ENCODE measurements around the gene CHRNB4.

Gene CHRNB4

GRCh38 chr15:78630886-78631633, 9.9 kb downstream of the CHRNB4 start:
- DNase-seq, result no peak

GRCh38 chr15:78629716-78630065, 11.3 kb downstream of the CHRNB4 start:
- DNase-seq, result no peak

- DNase-seq, result no peak
Observed at GRCh38 chr15:78629031-78629715, 11.8 kb downstream of the CHRNB4 start.

GRCh38 chr15:78628227-78628626, 12.8 kb downstream of the CHRNB4 start:
- no peak for DNase-seq

- DNase-seq, result no peak
Observed at GRCh38 chr15:78627348-78627747, 13.7 kb downstream of the CHRNB4 start.

- no peak for DNase-seq
Observed at GRCh38 chr15:78626381-78626995, 14.5 kb downstream of the CHRNB4 start.

GRCh38 chr15:78625606-78626280, 15.3 kb downstream of the CHRNB4 start:
- DNase-seq, result no peak

GRCh38 chr15:78624651-78625590, 16.1 kb downstream of the CHRNB4 start:
- DNase-seq, result no peak

GRCh38 chr15:78623786-78624497, 17.1 kb downstream of the CHRNB4 start:
- no peak for DNase-seq

- no peak for DNase-seq
Observed at GRCh38 chr15:78621810-78622402, 19.1 kb downstream of the CHRNB4 start.

GRCh38 chr15:78620527-78621421, 20.2 kb downstream of the CHRNB4 start, which contains the start of gene CHRNA3:
Gene CHRNA3, minus strand, starts transcription at chr15:78620996. Its CDS starts 202 bp downstream, at chr15:78620794.
- no peak for DNase-seq

GRCh38 chr15:78620021-78620526, 20.9 kb downstream of the CHRNB4 start:
- DNase-seq, result peak; percentile 21

GRCh38 chr15:78619022-78619950, 21.7 kb downstream of the CHRNB4 start:
- DNase-seq, result peak; percentile 17

GRCh38 chr15:78618490-78618934, 22.5 kb downstream of the CHRNB4 start:
- peak; percentile 86 for DNase-seq

GRCh38 chr15:78618064-78618463, 22.9 kb downstream of the CHRNB4 start:
- DNase-seq, result peak; percentile 15

GRCh38 chr15:78617516-78617915, 23.5 kb downstream of the CHRNB4 start:
- peak; percentile 20 for DNase-seq

- DNase-seq, result peak; percentile 7
Observed at GRCh38 chr15:78617076-78617475, 23.9 kb downstream of the CHRNB4 start.

GRCh38 chr15:78616506-78616905, 24.5 kb downstream of the CHRNB4 start:
- DNase-seq, result peak; percentile 5

Data from right hindlimb (tissue), 1 donor.